Measurements from ENCODE around the gene NABP2.

DNA sequence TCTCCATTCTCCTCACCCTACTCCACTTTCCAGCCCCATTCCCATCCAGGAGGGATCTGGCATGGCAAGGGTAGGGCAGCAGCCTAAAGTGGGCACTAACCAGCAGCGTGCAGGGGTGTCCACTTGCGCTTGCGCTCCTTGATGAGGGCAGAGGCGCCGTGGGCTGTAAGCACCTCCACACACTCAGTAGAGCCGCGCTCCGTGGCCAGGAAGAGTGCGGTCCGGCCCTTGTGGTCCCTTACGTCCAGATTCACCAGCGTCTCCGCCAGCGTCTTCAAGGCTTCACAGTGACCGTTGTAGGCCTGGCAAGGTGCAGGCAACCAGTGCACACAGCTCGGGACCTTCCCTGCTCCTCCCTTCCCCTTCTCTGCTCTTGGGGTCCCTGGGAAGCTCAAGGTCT is 23.8 kb downstream of the NABP2 start:
- TF ChIP-seq, protein P1, sequence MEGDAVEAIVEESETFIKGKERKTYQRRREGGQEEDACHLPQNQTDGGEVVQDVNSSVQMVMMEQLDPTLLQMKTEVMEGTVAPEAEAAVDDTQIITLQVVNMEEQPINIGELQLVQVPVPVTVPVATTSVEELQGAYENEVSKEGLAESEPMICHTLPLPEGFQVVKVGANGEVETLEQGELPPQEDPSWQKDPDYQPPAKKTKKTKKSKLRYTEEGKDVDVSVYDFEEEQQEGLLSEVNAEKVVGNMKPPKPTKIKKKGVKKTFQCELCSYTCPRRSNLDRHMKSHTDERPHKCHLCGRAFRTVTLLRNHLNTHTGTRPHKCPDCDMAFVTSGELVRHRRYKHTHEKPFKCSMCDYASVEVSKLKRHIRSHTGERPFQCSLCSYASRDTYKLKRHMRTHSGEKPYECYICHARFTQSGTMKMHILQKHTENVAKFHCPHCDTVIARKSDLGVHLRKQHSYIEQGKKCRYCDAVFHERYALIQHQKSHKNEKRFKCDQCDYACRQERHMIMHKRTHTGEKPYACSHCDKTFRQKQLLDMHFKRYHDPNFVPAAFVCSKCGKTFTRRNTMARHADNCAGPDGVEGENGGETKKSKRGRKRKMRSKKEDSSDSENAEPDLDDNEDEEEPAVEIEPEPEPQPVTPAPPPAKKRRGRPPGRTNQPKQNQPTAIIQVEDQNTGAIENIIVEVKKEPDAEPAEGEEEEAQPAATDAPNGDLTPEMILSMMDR (IDR thresholded peaks at IDR 0.05): no peak
- no peak for TF ChIP-seq EZH2phosphoT487 (IDR thresholded peaks at IDR 0.05)
